ENCODE results near the gene GALNT13. TPM values are rescaled to one million over a fixed set of nuclear protein-coding genes. Genes with fewer than 3 reads are reported as not detected.

The GALNT13 gene
- total RNA-seq, 1 donor from 2014 or later = not detected

GRCh38 chr2:154446324-154446723 lies 574.6 kb downstream of the GALNT13 start:
- no peaks in the 10 kb centered on the region for H3K4me1 Mint-ChIP-seq
- no peak for TF ChIP-seq CTCF (IDR thresholded peaks at IDR 0.05)

GRCh38 chr2:154447727-154448418 lies 576.2 kb downstream of the GALNT13 start:
- no peak for TF ChIP-seq CTCF (IDR thresholded peaks at IDR 0.05)
- no peaks in the 10 kb centered on the region for H3K27me3 Mint-ChIP-seq
- H3K4me1 Mint-ChIP-seq = no peaks in the 10 kb centered on the region
- DNase-seq (no peak), ATAC-seq (ENCODE audit: low read depth) (no peak)
- H3K27ac Mint-ChIP-seq = no peak overlapping the region
- H3K4me3 Mint-ChIP-seq = no peak overlapping the region
- H3K9me3 Mint-ChIP-seq = no peaks in the 10 kb centered on the region
- POLR2A ChIA-PET = no interaction called here
- CTCF ChIA-PET = no interaction called here
- intact Hi-C loops (cut with micrococcal nuclease) = no loop called here
- H3K36me3 Mint-ChIP-seq (ENCODE audit: low read depth) = no peaks in the 10 kb centered on the region

More at GRCh38 chr2:154446324-154446723, 574.6 kb downstream of the GALNT13 start:
- Mint-ChIP-seq H3K36me3 (ENCODE audit: low read depth) (no peaks in the 10 kb centered on the region), H3K4me3 (no peak overlapping the region), H3K27ac (no peak overlapping the region), H3K27me3 (no peaks in the 10 kb centered on the region), H3K9me3 (no peaks in the 10 kb centered on the region)
- ChIA-PET POLR2A (no interaction called here), CTCF (no interaction called here)
- ATAC-seq (ENCODE audit: low read depth) = no peak
- DNase-seq = no peak
- intact Hi-C loops (cut with micrococcal nuclease) = no loop called here

GRCh38 chr2:154449951-154450658 lies 578.4 kb downstream of the GALNT13 start:
- intact Hi-C loops (cut with micrococcal nuclease) = no loop called here
- no peaks in the 10 kb centered on the region for H3K27me3 Mint-ChIP-seq
- ATAC-seq (ENCODE audit: low read depth) (no peak), DNase-seq (no peak)
- no peaks in the 10 kb centered on the region for H3K9me3 Mint-ChIP-seq
- H3K4me1 Mint-ChIP-seq = no peaks in the 10 kb centered on the region
- no peaks in the 10 kb centered on the region for H3K36me3 Mint-ChIP-seq (ENCODE audit: low read depth)
- TF ChIP-seq CTCF (IDR thresholded peaks at IDR 0.05) = no peak
- no peak overlapping the region for H3K4me3 Mint-ChIP-seq
- ChIA-PET CTCF (no interaction called here), POLR2A (no interaction called here)
- no peak overlapping the region for H3K27ac Mint-ChIP-seq

GRCh38 chr2:154452471-154452870 lies 580.7 kb downstream of the GALNT13 start:
- H3K36me3 Mint-ChIP-seq (ENCODE audit: low read depth) = no peaks in the 10 kb centered on the region
- no peaks in the 10 kb centered on the region for H3K27me3 Mint-ChIP-seq
- no peaks in the 10 kb centered on the region for H3K4me1 Mint-ChIP-seq
- ChIA-PET CTCF (no interaction called here), POLR2A (no interaction called here)
- intact Hi-C loops (cut with micrococcal nuclease) = no loop called here
- ATAC-seq (ENCODE audit: low read depth) = no peak
- no peak overlapping the region for H3K4me3 Mint-ChIP-seq
- H3K27ac Mint-ChIP-seq = no peak overlapping the region
- no peaks in the 10 kb centered on the region for H3K9me3 Mint-ChIP-seq
- no peak for DNase-seq
- no peak for TF ChIP-seq CTCF (IDR thresholded peaks at IDR 0.05)

GRCh38 chr2:154452906-154453493 lies 581.3 kb downstream of the GALNT13 start:
- Mint-ChIP-seq H3K27me3 (no peaks in the 10 kb centered on the region), H3K4me1 (no peaks in the 10 kb centered on the region), H3K36me3 (ENCODE audit: low read depth) (no peaks in the 10 kb centered on the region), H3K27ac (no peak overlapping the region), H3K9me3 (no peaks in the 10 kb centered on the region), H3K4me3 (no peak overlapping the region)
- DNase-seq (no peak), ATAC-seq (ENCODE audit: low read depth) (no peak)
- intact Hi-C loops (cut with micrococcal nuclease) = no loop called here
- ChIA-PET POLR2A (no interaction called here), CTCF (no interaction called here)
- no peak for TF ChIP-seq CTCF (IDR thresholded peaks at IDR 0.05)

Data from activated B cell treated with CpG ODN at 0.5 μM for 24 hours (primary cell).